ENCODE results near the gene TMEM229A. TPM values are rescaled to one million over a fixed set of nuclear protein-coding genes. Genes with fewer than 3 reads are reported as not detected.

Gene TMEM229A
- total and polyA plus RNA-seq, 10 of the 15 experiments (the other 5 are each of a cell fraction or from before 2014, with no cell fraction given) = not detected

DNA sequence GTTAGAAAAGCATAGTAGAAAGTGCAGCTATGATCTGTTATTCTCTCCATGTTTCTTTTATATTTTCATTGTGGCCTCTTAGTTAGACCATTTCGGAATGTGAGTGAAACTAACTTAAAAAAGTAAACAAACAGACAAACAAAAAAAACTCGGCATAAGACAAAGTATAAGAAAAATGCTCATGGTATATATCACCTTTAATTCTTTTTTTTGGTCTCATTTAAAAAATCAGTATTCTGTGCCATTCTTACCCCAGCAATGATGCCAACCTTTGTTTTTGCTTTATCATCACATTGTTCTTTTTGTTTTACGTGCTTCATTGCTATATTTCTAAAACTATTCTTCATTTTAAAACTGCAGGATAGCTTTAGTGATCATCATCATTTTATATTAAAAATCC is 2.8 kb upstream of the TMEM229A start:
- intact Hi-C loops (cut with micrococcal nuclease; ENCODE audit: unreplicated experiment) (no loop called here), in situ Hi-C loops (cut with MboI) (no loop called here)
- Histone ChIP-seq H3K4me1 (ENCODE audit: control insufficient read depth, insufficient read depth, low read length) (no peaks in the 10 kb centered on the region), H3K9ac (ENCODE audit: control insufficient read depth, insufficient read depth, low read length) (no peak overlapping the region), H3K27ac (ENCODE audit: control insufficient read depth, insufficient read depth) (no peak overlapping the region), H4K20me1 (ENCODE audit: control insufficient read depth, insufficient read depth) (no peaks in the 10 kb centered on the region), H3K9me3 (replicated peaks; ENCODE audit: control insufficient read depth, insufficient read depth, low read length) (no peaks in the 10 kb centered on the region), H3K4me2 (ENCODE audit: control insufficient read depth, insufficient read depth) (no peak overlapping the region), H3K4me3 (no peak overlapping the region), H3K27me3 (replicated peaks in 1 of 2; ENCODE audit: control insufficient read depth in 2 of 2, insufficient read depth in 2 of 2, low read length in 1 of 2) (peaks cover 1 to 8% of the 10 kb centered on the region in 2 experiments), H3K79me2 (ENCODE audit: control insufficient read depth, insufficient read depth, low read length) (no peaks in the 10 kb centered on the region), H2AFZ (ENCODE audit: control insufficient read depth, low read depth, low read length) (no peak overlapping the region), H3K36me3 (ENCODE audit: control insufficient read depth in 2 of 2, insufficient read depth in 2 of 2, low read length in 1 of 2) (no peaks in the 10 kb centered on the region)
- ATAC-seq = no peak
- no peak for FAIRE-seq
- no peak for DNase-seq (ENCODE audit: low read depth, low spot score)
- RAD21 ChIA-PET (ENCODE audit: unreplicated experiment) = no interaction called here
- POLR2A ChIA-PET = no interaction called here
- BruUV-seq (replicated peaks) = no TSS peak
- SMC1A ChIA-PET (ENCODE audit: uncharacterized antibody, unreplicated experiment) = interaction anchor here (1.0 kb wide), 1 partner anchor 13 kb away, joined by 3 read pairs; no protein-coding TSS in a partner anchor
- WGBS (ENCODE audit: insufficient coverage, insufficient replicate concordance, low lambda C conversion rate, missing lambda C conversion rate) = 0% methylated on average over 3 of the region's 3 CpGs
- CTCF ChIA-PET = no interaction called here
- TF ChIP-seq YY1 (IDR thresholded peaks at IDR 0.05; ENCODE audit: low read depth, low read length) (no peak), KAT2A (conservative IDR thresholded peaks at IDR 0.05; ENCODE audit: control insufficient read depth, low read depth, low read length) (no peak), YBX1 (IDR thresholded peaks at IDR 0.05) (no peak), SMAD5 (IDR thresholded peaks at IDR 0.05; ENCODE audit: low read depth) (no peak), RCOR1 (conservative IDR thresholded peaks at IDR 0.05; ENCODE audit: low read depth, low read length) (no peak), POU2F2 (IDR thresholded peaks at IDR 0.05; ENCODE audit: borderline replicate concordance, low read depth, low read length) (no peak), JUNB (IDR thresholded peaks at IDR 0.05) (no peak), IRF4 (IDR thresholded peaks at IDR 0.05; ENCODE audit: low read depth, low read length) (no peak), EZH2 (IDR thresholded peaks at IDR 0.05; ENCODE audit: borderline replicate concordance, control insufficient read depth, low read depth, low read length) (no peak), WRNIP1 (IDR thresholded peaks at IDR 0.05; ENCODE audit: borderline replicate concordance, low read depth, low read length) (no peak), KDM1A (IDR thresholded peaks at IDR 0.05; ENCODE audit: borderline replicate concordance) (no peak), RELA (IDR thresholded peaks at IDR 0.05; ENCODE audit: borderline replicate concordance, partially characterized antibody) (no peak), NR2C2 (IDR thresholded peaks at IDR 0.05; ENCODE audit: borderline replicate concordance, control insufficient read depth, insufficient read length, low read depth) (no peak)
- TF ChIP-seq, protein P1, sequence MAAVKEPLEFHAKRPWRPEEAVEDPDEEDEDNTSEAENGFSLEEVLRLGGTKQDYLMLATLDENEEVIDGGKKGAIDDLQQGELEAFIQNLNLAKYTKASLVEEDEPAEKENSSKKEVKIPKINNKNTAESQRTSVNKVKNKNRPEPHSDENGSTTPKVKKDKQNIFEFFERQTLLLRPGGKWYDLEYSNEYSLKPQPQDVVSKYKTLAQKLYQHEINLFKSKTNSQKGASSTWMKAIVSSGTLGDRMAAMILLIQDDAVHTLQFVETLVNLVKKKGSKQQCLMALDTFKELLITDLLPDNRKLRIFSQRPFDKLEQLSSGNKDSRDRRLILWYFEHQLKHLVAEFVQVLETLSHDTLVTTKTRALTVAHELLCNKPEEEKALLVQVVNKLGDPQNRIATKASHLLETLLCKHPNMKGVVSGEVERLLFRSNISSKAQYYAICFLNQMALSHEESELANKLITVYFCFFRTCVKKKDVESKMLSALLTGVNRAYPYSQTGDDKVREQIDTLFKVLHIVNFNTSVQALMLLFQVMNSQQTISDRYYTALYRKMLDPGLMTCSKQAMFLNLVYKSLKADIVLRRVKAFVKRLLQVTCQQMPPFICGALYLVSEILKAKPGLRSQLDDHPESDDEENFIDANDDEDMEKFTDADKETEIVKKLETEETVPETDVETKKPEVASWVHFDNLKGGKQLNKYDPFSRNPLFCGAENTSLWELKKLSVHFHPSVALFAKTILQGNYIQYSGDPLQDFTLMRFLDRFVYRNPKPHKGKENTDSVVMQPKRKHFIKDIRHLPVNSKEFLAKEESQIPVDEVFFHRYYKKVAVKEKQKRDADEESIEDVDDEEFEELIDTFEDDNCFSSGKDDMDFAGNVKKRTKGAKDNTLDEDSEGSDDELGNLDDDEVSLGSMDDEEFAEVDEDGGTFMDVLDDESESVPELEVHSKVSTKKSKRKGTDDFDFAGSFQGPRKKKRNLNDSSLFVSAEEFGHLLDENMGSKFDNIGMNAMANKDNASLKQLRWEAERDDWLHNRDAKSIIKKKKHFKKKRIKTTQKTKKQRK (IDR thresholded peaks at IDR 0.05; ENCODE audit: low read depth, low read length) = no peak
- TF ChIP-seq, protein P2, sequence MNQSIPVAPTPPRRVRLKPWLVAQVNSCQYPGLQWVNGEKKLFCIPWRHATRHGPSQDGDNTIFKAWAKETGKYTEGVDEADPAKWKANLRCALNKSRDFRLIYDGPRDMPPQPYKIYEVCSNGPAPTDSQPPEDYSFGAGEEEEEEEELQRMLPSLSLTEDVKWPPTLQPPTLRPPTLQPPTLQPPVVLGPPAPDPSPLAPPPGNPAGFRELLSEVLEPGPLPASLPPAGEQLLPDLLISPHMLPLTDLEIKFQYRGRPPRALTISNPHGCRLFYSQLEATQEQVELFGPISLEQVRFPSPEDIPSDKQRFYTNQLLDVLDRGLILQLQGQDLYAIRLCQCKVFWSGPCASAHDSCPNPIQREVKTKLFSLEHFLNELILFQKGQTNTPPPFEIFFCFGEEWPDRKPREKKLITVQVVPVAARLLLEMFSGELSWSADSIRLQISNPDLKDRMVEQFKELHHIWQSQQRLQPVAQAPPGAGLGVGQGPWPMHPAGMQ (IDR thresholded peaks at IDR 0.05; ENCODE audit: borderline replicate concordance) = no peak
